ENCODE data around the gene PCDHGA9.
"Not testable (repeated sequence)": the region's sequence is repeated elsewhere in the genome, so short reads cannot be mapped to it uniquely, and the experiment has no call there.

Gene PCDHGA9

DNA sequence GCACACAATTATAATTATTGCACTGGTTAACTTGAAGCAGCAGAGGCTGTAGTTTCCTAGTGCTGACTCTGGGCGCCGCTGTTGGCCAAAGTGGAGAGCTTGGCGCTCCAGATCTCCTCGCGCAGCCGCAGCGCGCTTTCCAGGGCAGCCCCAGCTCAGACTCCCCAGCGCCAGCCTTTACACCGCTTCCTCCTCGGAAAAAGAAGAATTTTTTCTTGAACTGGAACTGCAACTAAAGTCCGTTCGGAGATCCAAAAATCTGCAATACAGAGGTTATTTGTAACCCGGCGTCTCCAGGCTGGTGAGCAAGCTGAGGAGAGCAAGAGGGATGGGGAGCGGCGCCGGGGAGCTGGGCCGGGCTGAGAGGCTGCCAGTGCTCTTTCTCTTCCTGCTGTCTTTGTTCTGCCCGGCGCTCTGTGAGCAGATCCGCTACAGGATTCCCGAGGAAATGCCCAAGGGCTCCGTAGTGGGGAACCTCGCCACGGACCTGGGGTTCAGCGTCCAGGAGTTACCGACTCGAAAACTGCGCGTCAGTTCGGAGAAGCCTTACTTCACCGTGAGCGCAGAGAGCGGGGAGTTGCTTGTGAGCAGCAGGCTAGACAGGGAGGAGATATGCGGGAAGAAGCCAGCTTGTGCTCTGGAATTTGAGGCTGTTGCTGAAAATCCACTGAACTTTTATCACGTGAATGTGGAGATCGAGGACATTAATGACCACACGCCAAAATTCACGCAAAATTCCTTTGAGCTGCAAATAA lies 14.8 kb upstream of the PCDHGA9 start, which contains the start of gene PCDHGB4:
PCDHGB4 (plus strand) TSS at position 142 of the 755 bp plus-strand sequence; CDS start at position 329, 187 bp downstream.
- TF ChIP-seq, protein P1, sequence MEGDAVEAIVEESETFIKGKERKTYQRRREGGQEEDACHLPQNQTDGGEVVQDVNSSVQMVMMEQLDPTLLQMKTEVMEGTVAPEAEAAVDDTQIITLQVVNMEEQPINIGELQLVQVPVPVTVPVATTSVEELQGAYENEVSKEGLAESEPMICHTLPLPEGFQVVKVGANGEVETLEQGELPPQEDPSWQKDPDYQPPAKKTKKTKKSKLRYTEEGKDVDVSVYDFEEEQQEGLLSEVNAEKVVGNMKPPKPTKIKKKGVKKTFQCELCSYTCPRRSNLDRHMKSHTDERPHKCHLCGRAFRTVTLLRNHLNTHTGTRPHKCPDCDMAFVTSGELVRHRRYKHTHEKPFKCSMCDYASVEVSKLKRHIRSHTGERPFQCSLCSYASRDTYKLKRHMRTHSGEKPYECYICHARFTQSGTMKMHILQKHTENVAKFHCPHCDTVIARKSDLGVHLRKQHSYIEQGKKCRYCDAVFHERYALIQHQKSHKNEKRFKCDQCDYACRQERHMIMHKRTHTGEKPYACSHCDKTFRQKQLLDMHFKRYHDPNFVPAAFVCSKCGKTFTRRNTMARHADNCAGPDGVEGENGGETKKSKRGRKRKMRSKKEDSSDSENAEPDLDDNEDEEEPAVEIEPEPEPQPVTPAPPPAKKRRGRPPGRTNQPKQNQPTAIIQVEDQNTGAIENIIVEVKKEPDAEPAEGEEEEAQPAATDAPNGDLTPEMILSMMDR (IDR thresholded peaks at IDR 0.05; ENCODE audit: borderline replicate concordance, insufficient read depth, low read depth, low read length): peak; percentile 31; the same call in 1 of the 2 replicates
- not testable (repeated sequence) for H3K4me3 ChIP-seq (ENCODE audit: low read depth, low read length)

DNA sequence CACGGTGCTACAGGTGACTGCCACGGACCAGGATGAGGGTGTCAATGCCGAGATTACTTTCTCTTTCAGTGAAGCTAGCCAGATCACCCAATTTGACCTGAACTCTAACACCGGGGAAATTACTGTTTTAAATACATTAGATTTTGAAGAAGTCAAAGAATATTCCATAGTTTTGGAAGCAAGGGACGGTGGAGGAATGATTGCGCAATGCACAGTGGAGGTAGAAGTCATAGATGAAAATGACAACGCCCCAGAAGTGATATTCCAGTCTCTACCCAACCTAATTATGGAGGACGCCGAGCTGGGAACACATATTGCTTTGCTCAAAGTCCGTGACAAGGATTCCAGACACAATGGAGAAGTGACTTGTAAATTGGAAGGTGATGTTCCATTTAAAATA lies 13.9 kb upstream of the PCDHGA9 start:
- H3K4me3 ChIP-seq (ENCODE audit: low read depth, low read length): no peak overlapping the region

DNA sequence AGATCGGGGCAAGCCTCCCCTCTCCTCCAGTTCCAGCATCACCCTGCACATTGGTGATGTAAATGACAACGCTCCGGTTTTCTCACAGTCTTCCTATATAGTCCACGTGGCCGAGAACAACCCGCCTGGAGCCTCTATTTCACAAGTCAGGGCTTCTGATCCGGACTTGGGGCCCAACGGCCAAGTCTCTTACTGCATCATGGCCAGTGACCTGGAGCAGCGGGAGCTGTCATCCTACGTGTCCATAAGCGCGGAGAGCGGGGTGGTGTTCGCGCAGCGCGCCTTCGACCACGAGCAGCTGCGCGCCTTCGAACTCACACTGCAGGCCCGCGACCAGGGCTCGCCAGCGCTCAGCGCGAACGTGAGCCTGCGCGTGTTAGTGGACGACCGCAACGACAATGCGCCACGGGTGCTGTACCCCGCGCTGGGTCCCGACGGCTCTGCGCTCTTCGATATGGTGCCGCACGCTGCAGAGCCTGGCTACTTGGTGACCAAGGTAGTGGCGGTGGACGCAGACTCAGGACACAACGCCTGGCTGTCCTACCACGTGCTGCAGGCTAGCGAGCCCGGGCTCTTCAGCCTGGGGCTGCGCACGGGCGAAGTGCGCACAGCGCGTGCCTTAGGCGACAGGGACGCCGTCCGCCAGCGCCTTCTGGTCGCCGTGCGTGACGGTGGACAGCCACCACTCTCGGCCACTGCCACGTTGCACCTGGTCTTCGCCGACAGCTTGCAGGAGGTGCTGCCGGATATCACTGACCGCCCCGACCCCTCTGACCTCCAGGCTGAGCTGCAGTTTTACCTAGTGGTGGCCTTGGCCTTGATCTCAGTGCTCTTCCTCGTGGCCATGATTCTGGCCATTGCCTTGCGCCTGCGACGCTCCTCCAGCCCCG lies 13.2 kb upstream of the PCDHGA9 start:
- no peak overlapping the region for H3K4me3 ChIP-seq (ENCODE audit: low read depth, low read length)
- TF ChIP-seq, protein P1 (IDR thresholded peaks at IDR 0.05; ENCODE audit: borderline replicate concordance, insufficient read depth, low read depth, low read length): no peak

More for the DNA sequence above, 13.9 kb upstream of the PCDHGA9 start:
- TF ChIP-seq, protein P1 (IDR thresholded peaks at IDR 0.05; ENCODE audit: borderline replicate concordance, insufficient read depth, low read depth, low read length): no peak

DNA sequence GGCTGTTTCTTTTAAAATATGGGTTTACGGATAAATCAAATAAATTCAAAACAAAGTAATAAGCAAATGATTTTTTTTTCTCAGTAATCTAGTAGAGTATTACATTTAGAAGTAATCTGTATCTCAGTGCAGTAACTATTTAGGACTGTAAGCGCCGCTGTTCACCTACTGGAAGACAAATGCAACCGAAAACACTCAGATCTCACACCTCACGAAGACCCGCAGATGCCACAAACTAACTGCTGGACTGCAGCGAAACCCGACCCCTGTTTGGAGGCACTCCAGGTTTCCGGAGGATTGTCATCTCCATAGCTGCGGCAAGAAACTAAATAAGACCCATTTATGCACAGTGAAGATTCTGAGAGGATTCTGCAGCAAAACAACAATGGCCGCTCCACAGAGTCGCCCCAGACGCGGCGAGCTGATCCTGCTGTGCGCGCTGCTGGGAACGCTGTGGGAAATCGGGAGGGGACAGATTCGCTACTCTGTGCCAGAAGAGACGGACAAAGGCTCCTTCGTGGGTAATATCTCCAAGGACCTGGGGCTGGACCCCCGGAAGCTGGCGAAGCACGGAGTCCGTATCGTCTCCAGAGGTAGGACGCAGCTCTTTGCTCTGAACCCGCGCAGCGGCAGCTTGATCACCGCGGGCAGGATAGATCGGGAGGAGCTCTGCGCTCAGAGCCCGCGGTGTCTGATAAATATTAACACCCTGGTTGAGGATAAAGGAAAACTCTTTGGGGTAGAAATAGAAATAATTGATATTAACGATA lies 10.0 kb upstream of the PCDHGA9 start, which contains the start of gene PCDHGA8:
PCDHGA8 (plus strand) TSS at position 205 of the 770 bp plus-strand sequence; CDS start at position 386, 181 bp downstream.
- no peak within 1 kb of the TSS for H3K4me3 ChIP-seq (ENCODE audit: low read depth, low read length)
- TF ChIP-seq, protein P1 (IDR thresholded peaks at IDR 0.05; ENCODE audit: borderline replicate concordance, insufficient read depth, low read depth, low read length): peak; percentile 8; the same call in 1 of the 2 replicates

DNA sequence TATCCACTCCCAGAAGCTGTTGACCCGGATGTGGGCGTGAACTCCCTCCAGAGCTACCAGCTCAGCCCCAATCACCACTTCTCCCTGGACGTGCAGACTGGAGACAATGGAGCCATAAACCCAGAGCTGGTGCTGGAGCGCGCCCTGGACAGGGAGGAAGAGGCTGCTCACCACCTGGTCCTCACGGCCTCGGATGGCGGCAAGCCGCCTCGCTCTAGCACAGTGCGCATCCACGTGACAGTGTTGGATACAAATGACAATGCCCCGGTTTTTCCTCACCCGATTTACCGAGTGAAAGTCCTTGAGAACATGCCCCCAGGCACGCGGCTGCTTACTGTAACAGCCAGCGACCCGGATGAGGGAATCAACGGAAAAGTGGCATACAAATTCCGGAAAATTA lies 9.3 kb upstream of the PCDHGA9 start:
- H3K4me3 ChIP-seq (ENCODE audit: low read depth, low read length): no peak overlapping the region
- TF ChIP-seq, protein P1 (IDR thresholded peaks at IDR 0.05; ENCODE audit: borderline replicate concordance, insufficient read depth, low read depth, low read length): no peak

DNA sequence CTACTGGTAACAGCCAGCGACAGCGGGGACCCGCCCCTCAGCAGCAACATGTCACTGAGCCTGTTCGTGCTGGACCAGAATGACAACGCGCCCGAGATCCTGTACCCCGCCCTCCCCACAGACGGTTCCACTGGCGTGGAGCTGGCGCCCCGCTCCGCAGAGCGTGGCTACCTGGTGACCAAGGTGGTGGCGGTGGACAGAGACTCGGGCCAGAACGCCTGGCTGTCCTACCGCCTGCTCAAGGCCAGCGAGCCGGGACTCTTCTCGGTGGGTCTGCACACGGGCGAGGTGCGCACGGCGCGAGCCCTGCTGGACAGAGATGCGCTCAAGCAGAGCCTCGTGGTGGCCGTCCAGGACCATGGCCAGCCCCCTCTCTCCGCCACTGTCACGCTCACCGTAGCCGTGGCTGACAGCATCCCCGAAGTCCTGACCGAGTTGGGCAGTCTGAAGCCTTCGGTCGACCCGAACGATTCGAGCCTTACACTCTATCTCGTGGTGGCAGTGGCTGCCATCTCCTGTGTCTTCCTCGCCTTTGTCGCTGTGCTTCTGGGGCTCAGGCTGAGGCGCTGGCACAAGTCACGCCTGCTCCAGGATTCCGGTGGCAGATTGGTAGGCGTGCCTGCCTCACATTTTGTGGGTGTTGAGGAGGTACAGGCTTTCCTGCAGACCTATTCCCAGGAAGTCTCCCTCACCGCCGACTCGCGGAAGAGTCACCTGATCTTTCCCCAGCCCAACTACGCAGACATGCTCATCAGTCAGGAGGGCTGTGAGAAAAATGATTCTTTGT lies 8.0 kb upstream of the PCDHGA9 start:
- not testable (repeated sequence) for H3K4me3 ChIP-seq (ENCODE audit: low read depth, low read length)

All from GM12875 (cell line).